ENCODE results near the gene LRMDA.

Gene LRMDA

DNA sequence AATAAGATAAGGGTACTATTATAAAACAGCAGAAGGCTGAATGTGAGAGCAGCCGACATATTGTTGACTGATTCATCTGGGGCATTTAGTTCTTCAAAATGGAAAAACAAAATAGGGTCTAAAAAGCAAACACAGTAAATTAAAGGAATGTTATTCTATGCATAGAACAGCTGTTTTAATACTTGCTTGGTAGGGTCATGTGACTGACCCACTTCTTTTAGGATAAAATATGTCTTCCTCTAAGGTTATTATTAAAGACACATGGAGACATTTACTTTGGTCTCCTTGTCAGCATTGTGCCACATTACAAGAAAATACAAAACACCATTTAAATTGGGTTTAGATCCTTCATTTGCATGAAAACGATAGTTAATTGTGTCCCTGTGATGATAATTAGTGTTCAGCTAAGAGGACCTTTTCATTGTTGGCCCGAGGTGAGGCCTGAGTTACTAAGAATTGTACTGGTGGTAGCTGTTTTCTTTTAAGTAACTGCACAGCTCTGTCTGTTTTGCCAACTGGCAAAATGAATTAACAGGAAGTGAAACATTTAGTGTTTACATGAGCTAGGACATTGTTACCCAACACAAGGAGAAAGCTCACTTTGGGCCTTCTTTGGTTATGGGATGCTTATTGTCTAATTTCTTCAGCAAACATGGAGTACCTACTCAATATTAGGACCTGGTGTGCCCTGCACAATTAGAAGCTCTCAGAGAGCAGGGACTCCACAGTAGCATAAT lies 764.4 kb downstream of the LRMDA start:
- H3K4me3 ChIP-seq (ENCODE audit: low read length) = no peak overlapping the region
- no peak overlapping the region for H3K27ac ChIP-seq (ENCODE audit: low read depth, low read length)
- no peaks in the 10 kb centered on the region for H3K27me3 ChIP-seq (ENCODE audit: insufficient read depth, low read length)
- no peaks in the 10 kb centered on the region for H3K36me3 ChIP-seq (ENCODE audit: insufficient read depth, low read length)
- H3K9ac ChIP-seq (ENCODE audit: low read depth, low read length) = no peak overlapping the region
- H3K4me1 ChIP-seq (ENCODE audit: insufficient read depth, low read length) = peaks cover 25% of the 10 kb centered on the region
- 70% methylated on average over 3 of the region's 3 CpGs for WGBS
- H3K9me3 ChIP-seq (ENCODE audit: insufficient read depth, low read depth, low read length) = no peaks in the 10 kb centered on the region

DNA sequence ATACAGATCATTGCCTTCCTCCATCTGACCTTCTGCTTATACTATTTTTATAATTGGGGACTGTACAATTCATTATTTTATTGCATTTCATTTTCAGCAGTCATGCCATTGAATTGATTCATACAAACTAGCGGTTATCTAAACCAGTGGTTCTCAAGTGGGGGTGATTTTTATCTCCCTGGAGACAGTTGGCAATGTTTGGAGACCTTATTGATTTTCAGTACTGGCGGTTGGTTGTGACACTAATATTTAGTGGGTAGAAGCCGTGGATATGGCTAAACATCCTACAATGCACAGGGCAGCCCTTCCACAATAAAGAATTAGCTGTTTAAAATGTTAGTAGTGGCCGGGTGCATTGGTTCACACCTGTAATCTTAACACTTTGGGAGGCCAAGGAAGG lies 765.9 kb downstream of the LRMDA start:
- Histone ChIP-seq H3K9ac (ENCODE audit: low read depth, low read length) (no peak overlapping the region), H3K27me3 (ENCODE audit: insufficient read depth, low read length) (no peaks in the 10 kb centered on the region)
- 96% methylated on average over 4 of the region's 4 CpGs for WGBS

DNA sequence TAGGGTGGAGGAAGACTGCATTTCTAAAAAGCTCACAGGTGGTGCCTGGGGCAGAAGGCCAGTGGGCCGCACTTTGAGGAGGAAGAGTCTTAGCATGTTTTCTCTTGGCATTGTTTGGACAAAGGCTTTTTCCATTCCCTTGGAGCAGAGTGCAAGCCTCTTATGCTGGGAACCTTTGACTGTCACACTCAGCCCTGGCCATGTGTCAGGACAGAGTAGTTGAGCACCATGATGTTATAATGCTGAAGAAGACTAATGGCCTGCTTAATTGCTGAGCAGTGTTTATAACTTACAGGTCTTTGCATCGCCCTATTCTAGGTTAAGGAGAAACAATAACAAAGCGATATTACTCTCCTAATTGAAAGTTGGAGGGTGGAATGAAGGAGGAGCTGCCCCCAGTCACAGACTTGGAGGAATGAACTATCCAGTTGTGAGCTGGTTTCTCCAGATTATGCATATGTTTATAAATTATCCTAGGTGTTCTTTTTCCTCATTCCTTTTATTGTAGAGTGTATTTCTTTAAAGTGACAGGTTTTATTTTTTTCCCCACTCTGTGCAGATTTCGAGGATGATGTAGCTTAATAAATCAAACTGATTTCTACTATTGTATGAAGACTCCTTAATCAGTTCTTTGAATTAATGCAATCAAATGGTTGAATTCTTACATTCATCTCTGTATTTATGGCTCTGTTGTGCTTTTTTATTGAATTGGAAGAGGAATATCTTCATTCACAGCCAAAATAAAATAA lies 767.0 kb downstream of the LRMDA start:
- Histone ChIP-seq H3K27me3 (ENCODE audit: insufficient read depth, low read length) (no peaks in the 10 kb centered on the region), H3K36me3 (ENCODE audit: insufficient read depth, low read length) (no peaks in the 10 kb centered on the region), H3K4me1 (ENCODE audit: insufficient read depth, low read length) (peaks cover 16% of the 10 kb centered on the region), H3K9ac (ENCODE audit: low read depth, low read length) (no peak overlapping the region), H3K27ac (ENCODE audit: low read depth, low read length) (no peak overlapping the region), H3K9me3 (ENCODE audit: insufficient read depth, low read depth, low read length) (no peaks in the 10 kb centered on the region), H3K4me3 (ENCODE audit: low read length) (no peak overlapping the region)
- 97% methylated on average over 3 of the region's 4 CpGs for WGBS

More for the DNA sequence above, 765.9 kb downstream of the LRMDA start:
- Histone ChIP-seq H3K9me3 (ENCODE audit: insufficient read depth, low read depth, low read length) (no peaks in the 10 kb centered on the region), H3K36me3 (ENCODE audit: insufficient read depth, low read length) (no peaks in the 10 kb centered on the region), H3K4me1 (ENCODE audit: insufficient read depth, low read length) (peaks cover 23% of the 10 kb centered on the region), H3K27ac (ENCODE audit: low read depth, low read length) (no peak overlapping the region), H3K4me3 (ENCODE audit: low read length) (no peak overlapping the region)

DNA sequence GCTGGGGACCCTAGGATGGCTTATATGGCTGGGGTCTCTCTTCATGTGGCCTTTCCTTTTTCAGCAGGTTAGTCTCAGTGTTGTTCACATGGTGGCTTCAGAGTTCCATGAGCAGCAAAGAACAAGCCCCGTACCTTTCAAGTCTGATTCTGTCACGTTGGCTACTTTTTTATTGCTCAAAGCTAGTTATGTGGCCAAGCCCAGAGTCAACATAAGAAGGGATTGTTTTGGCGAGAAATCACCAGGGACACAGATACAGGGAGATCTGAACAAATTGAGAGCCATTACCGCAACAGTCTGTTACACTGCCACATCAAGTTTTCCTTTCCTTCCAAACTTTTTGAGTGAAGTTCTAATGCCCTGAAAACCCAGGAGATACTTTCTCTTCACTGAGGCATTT lies 770.5 kb downstream of the LRMDA start:
- H3K36me3 ChIP-seq (ENCODE audit: insufficient read depth, low read length) = no peaks in the 10 kb centered on the region
- no peaks in the 10 kb centered on the region for H3K9me3 ChIP-seq (ENCODE audit: insufficient read depth, low read depth, low read length)
- peaks cover 8% of the 10 kb centered on the region; the same call in 1 of the 2 replicates for H3K4me1 ChIP-seq (ENCODE audit: insufficient read depth, low read length)
- H3K9ac ChIP-seq (ENCODE audit: low read depth, low read length) = no peak overlapping the region
- no peak overlapping the region for H3K27ac ChIP-seq (ENCODE audit: low read depth, low read length)
- no peak overlapping the region for H3K4me3 ChIP-seq (ENCODE audit: low read length)
- 91% methylated on average over 4 of the region's 4 CpGs for WGBS
- H3K27me3 ChIP-seq (ENCODE audit: insufficient read depth, low read length) = no peaks in the 10 kb centered on the region

DNA sequence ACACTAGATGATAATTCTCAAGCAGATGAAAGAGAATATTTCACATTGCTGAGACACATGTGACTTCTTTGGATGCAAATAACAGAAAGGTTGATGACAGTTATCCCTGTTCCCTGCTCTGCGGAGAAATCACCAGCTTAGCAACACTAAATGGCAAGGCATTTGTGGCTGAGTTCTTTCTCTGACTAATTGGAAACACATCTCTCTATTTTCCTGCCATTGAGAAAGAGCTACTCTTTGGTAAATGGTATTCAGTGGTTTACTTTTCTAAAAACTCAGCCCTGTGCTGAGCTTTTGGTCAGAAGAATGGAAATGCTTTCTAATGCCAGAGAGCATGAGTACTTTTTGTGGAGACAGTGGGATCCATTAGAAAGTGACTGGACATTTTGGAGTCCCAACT lies 771.4 kb downstream of the LRMDA start:
- Histone ChIP-seq H3K9ac (ENCODE audit: low read depth, low read length) (no peak overlapping the region), H3K27ac (ENCODE audit: low read depth, low read length) (no peak overlapping the region), H3K4me1 (ENCODE audit: insufficient read depth, low read length) (peaks cover 8% of the 10 kb centered on the region; the same call in 1 of the 2 replicates)

DNA sequence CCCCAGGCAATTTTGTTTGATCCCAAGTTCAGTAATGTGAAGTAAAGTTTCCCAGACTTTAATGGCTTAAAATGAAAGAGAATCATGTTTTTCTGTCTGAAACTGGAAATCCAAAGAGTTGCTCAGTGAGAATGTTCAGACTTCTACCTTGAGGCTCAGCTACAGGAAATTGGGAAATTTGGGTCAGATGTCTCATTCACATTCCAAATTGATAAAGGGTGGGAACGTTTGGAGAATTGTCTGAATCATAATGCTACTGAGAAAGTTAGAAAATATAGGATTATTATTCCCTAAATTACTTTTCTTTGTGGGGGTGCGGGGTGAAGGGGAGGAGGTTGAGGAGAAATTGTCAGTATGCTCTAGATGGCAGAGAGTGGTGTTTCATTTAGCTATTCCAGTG lies 773.9 kb downstream of the LRMDA start:
- no peak overlapping the region for H3K9ac ChIP-seq (ENCODE audit: low read depth, low read length)
- WGBS = 91% methylated on average over 1 of the region's 2 CpGs
- H3K36me3 ChIP-seq (ENCODE audit: insufficient read depth, low read length) = no peaks in the 10 kb centered on the region
- H3K4me3 ChIP-seq (ENCODE audit: low read length) = no peak overlapping the region
- H3K27ac ChIP-seq (ENCODE audit: low read depth, low read length) = no peak overlapping the region
- H3K27me3 ChIP-seq (ENCODE audit: insufficient read depth, low read length) = no peaks in the 10 kb centered on the region
- peaks cover 8% of the 10 kb centered on the region; the same call in 1 of the 2 replicates for H3K4me1 ChIP-seq (ENCODE audit: insufficient read depth, low read length)
- H3K9me3 ChIP-seq (ENCODE audit: insufficient read depth, low read depth, low read length) = no peaks in the 10 kb centered on the region

More for the DNA sequence above, 771.4 kb downstream of the LRMDA start:
- no peaks in the 10 kb centered on the region for H3K9me3 ChIP-seq (ENCODE audit: insufficient read depth, low read depth, low read length)
- H3K36me3 ChIP-seq (ENCODE audit: insufficient read depth, low read length) = no peaks in the 10 kb centered on the region
- H3K27me3 ChIP-seq (ENCODE audit: insufficient read depth, low read length) = no peaks in the 10 kb centered on the region
- no peak overlapping the region for H3K4me3 ChIP-seq (ENCODE audit: low read length)
- WGBS = 81% methylated on average over 1 of the region's 1 CpG

DNA sequence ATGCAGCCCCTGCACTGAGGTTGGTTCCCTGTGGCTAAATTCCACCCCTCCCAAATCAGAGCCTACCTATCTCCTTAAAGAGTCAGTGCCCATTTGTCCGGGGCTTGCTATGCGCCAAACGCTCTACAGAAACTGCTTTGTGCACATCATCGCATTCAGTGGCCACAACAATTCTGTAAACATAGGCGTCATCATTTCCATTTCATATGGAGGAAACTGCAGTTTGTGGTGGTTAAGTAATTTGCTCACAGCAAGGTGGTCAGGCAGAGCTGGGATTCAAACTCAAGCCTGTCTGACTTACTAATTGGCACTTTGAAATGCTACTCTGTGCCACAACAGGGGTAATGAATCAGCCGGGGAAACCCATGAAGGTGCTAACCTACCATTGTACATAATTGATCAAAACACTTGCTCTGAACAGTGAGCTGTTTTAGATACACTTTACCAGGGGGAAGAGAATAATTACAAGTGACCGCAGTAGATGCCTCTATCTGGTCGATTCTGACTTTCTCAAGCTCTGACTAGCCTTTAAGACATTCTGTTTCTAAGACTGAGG lies 775.5 kb downstream of the LRMDA start:
- Histone ChIP-seq H3K9me3 (ENCODE audit: insufficient read depth, low read depth, low read length) (no peaks in the 10 kb centered on the region), H3K9ac (ENCODE audit: low read depth, low read length) (no peak overlapping the region), H3K27ac (ENCODE audit: low read depth, low read length) (no peak overlapping the region), H3K27me3 (ENCODE audit: insufficient read depth, low read length) (no peaks in the 10 kb centered on the region), H3K36me3 (ENCODE audit: insufficient read depth, low read length) (no peaks in the 10 kb centered on the region), H3K4me3 (ENCODE audit: low read length) (no peak overlapping the region), H3K4me1 (ENCODE audit: insufficient read depth, low read length) (peaks cover 8% of the 10 kb centered on the region; the same call in 1 of the 2 replicates)
- 92% methylated on average over 8 of the region's 8 CpGs for WGBS

DNA sequence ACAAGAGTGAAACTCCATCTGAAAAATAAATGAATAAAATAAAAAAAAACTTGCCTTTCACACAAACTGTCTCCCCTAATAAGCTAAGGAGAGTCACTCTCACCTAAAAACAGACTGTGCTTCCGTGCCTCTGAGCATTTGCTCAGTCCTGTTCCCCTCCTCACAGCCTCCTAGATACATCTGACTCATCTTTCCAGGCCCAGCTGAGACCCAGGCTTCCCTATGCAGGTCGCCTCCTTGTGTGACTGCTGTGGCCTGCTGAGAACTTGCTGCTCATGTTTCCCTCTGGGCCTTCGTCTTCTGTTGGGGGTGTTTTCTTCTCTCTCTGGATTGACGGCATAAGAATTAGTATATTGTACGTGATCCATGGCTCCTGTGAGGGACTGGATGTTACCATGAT lies 777.7 kb downstream of the LRMDA start:
- H3K4me3 ChIP-seq (ENCODE audit: low read length) = no peak overlapping the region
- no peak overlapping the region for H3K9ac ChIP-seq (ENCODE audit: low read depth, low read length)
- H3K27me3 ChIP-seq (ENCODE audit: insufficient read depth, low read length) = no peaks in the 10 kb centered on the region
- no peaks in the 10 kb centered on the region for H3K9me3 ChIP-seq (ENCODE audit: insufficient read depth, low read depth, low read length)
- H3K36me3 ChIP-seq (ENCODE audit: insufficient read depth, low read length) = no peaks in the 10 kb centered on the region
- WGBS = 68% methylated on average over 3 of the region's 5 CpGs
- H3K27ac ChIP-seq (ENCODE audit: low read depth, low read length) = no peak overlapping the region
- peaks cover 8% of the 10 kb centered on the region; the same call in 1 of the 2 replicates for H3K4me1 ChIP-seq (ENCODE audit: insufficient read depth, low read length)

DNA sequence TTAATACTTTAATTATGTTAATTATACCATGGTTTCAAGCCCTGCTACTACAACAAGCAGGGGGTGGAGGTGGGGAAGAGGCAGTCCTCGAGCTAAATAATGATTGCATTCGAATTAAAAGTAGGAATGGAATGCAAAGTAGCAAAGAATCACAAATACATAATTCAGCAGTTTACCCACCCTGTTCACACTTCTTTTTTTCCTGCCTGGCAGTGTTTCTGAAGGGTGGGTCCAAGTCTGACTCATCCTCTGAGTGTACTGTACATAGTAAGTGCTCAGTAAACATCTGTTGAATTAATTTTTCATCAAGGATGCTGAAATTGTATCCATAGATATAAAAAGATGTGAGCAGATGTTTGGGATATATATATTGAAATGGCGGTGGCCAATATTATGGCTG lies 778.8 kb downstream of the LRMDA start:
- no peaks in the 10 kb centered on the region for H3K9me3 ChIP-seq (ENCODE audit: insufficient read depth, low read depth, low read length)
- no peak overlapping the region for H3K27ac ChIP-seq (ENCODE audit: low read depth, low read length)
- H3K4me3 ChIP-seq (ENCODE audit: low read length) = no peak overlapping the region
- no peaks in the 10 kb centered on the region for H3K27me3 ChIP-seq (ENCODE audit: insufficient read depth, low read length)
- 95% methylated on average over 1 of the region's 3 CpGs for WGBS
- H3K9ac ChIP-seq (ENCODE audit: low read depth, low read length) = no peak overlapping the region
- peaks cover 8% of the 10 kb centered on the region; the same call in 1 of the 2 replicates for H3K4me1 ChIP-seq (ENCODE audit: insufficient read depth, low read length)
- no peaks in the 10 kb centered on the region for H3K36me3 ChIP-seq (ENCODE audit: insufficient read depth, low read length)

DNA sequence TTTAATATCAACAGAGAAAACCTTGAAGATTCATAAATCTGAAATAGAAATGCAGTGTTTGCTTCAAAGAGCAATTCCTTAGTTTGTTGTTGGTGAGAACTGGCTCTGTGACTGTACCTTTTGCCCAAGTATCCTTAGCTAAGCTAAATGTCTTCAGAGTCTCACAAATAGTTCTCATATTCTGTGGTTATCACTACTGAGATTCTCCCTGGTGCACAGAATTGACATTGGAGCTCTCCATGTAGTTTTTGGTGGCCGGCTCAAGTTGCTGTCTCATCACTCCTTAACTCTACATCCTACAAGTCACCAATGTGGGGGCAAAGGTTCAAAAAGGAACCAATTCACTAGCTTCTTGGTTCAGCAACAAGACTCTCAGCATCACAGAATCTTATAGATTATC lies 780.3 kb downstream of the LRMDA start:
- WGBS = 100% methylated on average over 1 of the region's 1 CpG
- H3K36me3 ChIP-seq (ENCODE audit: insufficient read depth, low read length) = no peaks in the 10 kb centered on the region
- H3K27ac ChIP-seq (ENCODE audit: low read depth, low read length) = no peak overlapping the region
- H3K9me3 ChIP-seq (ENCODE audit: insufficient read depth, low read depth, low read length) = no peaks in the 10 kb centered on the region
- H3K4me1 ChIP-seq (ENCODE audit: insufficient read depth, low read length) = no peaks in the 10 kb centered on the region
- H3K9ac ChIP-seq (ENCODE audit: low read depth, low read length) = no peak overlapping the region
- no peaks in the 10 kb centered on the region for H3K27me3 ChIP-seq (ENCODE audit: insufficient read depth, low read length)
- H3K4me3 ChIP-seq (ENCODE audit: low read length) = no peak overlapping the region

DNA sequence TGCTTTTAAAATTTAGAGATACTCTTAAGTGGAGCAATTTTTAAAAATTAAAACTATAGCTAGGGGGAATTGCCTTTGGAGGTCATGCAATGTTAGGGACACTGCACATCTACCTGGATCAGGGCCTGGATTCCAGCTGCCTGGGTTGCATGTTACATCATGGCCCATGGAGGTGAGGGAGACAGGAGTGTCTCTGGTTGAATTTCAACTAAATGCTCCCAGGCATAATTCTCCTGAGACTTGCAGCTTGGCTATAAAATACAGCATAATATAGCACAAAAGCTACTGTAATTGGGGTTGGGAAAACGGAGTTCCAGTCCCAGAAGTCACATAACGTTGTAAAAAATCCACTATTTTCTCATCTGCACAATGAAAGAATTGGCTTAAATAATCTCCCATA lies 782.5 kb downstream of the LRMDA start:
- H3K4me3 ChIP-seq (ENCODE audit: low read length) = no peak overlapping the region
- WGBS = 89% methylated on average over 2 of the region's 2 CpGs
- H3K27ac ChIP-seq (ENCODE audit: low read depth, low read length) = no peak overlapping the region

More for the DNA sequence above, 782.5 kb downstream of the LRMDA start:
- H3K9ac ChIP-seq (ENCODE audit: low read depth, low read length) = no peak overlapping the region
- no peaks in the 10 kb centered on the region for H3K36me3 ChIP-seq (ENCODE audit: insufficient read depth, low read length)
- H3K4me1 ChIP-seq (ENCODE audit: insufficient read depth, low read length) = no peaks in the 10 kb centered on the region
- no peaks in the 10 kb centered on the region for H3K27me3 ChIP-seq (ENCODE audit: insufficient read depth, low read length)
- H3K9me3 ChIP-seq (ENCODE audit: insufficient read depth, low read depth, low read length) = no peaks in the 10 kb centered on the region
